Colonic mucosa (tissue), 4 donors: ENCODE measurements around the gene L3MBTL4. TPM values are rescaled to one million over a fixed set of nuclear protein-coding genes. Genes with fewer than 3 reads are reported as not detected.

ENCODE experiments used
- DNase-seq: peaks from one replicate; pipeline ENCODE4 v3.0.0-alpha.2; 2020
- H3K27ac ChIP-seq: fragments of 200-600 bp; one replicate; pipeline ENCODE4 v1.8.0; 2021
- H3K27me3 ChIP-seq: fragments of 200-600 bp; one replicate; pipeline ENCODE4 v1.8.0; 2021
- H3K36me3 ChIP-seq: fragments of 200-600 bp; one replicate; pipeline ENCODE4 v1.8.0; 2021
- H3K4me1 ChIP-seq: fragments of 200-600 bp; one replicate; pipeline ENCODE4 v1.8.0; 2021; ENCODE audit warnings: mild to moderate bottlenecking
- H3K4me3 ChIP-seq: fragments of 200-600 bp; one replicate; pipeline ENCODE4 v1.8.0; 2021
- H3K9ac ChIP-seq, 2 donors: one replicate each; pipeline ENCODE4 v1.7.0; 2013; ENCODE audit warnings: control low read depth in 2 of 2, low read depth in 2 of 2, low read length in 2 of 2
- H3K9me3 ChIP-seq: fragments of 200-600 bp; one replicate; pipeline ENCODE4 v1.8.0; 2021
- CTCF ChIP-seq: fragments of 200-600 bp; IDR thresholded peaks from one replicate; pipeline ENCODE4 v1.8.0; 2022; ENCODE audit warnings: antibody characterized with exemption, mild to moderate bottlenecking
- intact Hi-C: fragments of 100-400 bp; cut with DNase I; formaldehyde crosslinking; loops from one replicate; pipeline ENCODE4 v1.14.1; 2022
- total RNA-seq, 2 donors: library from RNA; stranded (reverse); fragmentation: NEBNext Ultra II Directional in 1 of 2; extraction: Animal tissue kit (Norgen Biotek cat#: 25700) in 1 of 2; gene quantifications; one replicate each; pipeline ENCODE4 v1.2.1, GENCODE V29; 2021
- donor health status: healthy.
- donor health status: DM: no; HTN: no; CAD: no.
- donor health status: DM: no; HTN: no; CAD: no.

L3MBTL4 gene
- total RNA-seq, 2 donors from 2014 or later = 3.5 to 3.8 TPM

- Histone ChIP-seq H3K27ac (no peak overlapping the region), H3K9me3 (no peaks in the 10 kb centered on the region), H3K9ac (no peak overlapping the region), H3K4me3 (no peak overlapping the region), H3K27me3 (no peaks in the 10 kb centered on the region), H3K4me1 (no peaks in the 10 kb centered on the region), H3K36me3 (no peaks in the 10 kb centered on the region)
- intact Hi-C loops = no loop called here
- no peak for DNase-seq
- no peak for TF ChIP-seq CTCF
These were observed 281.9 kb downstream of the L3MBTL4 start for GRCh38 chr18:6132751-6133368.

DNA sequence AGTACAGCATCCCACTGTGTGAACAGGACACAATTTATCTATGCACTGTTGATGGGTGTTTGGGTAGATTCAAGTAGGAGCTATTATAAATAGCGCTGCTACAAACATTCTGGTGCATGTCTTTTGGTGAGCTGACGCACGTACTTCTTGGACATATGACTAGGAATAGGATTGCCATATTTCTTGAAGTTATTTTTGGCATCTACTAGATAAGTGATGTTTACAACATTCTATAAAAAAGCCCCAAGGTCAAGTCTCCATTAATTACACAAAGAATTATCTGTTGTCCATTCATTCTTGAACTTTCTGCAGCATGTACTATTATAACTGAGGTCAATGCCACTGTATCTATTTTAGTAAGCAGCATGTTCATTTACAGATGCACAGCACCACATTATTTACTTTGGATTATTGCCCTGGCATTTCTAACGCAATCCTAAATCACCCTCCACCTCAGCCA lies 293.9 kb downstream of the L3MBTL4 start:
- intact Hi-C loops = no loop called here
- H3K27ac ChIP-seq = no peak overlapping the region
- H3K9me3 ChIP-seq = no peaks in the 10 kb centered on the region
- no peaks in the 10 kb centered on the region for H3K27me3 ChIP-seq
- H3K36me3 ChIP-seq = no peaks in the 10 kb centered on the region
- no peaks in the 10 kb centered on the region for H3K4me1 ChIP-seq
- H3K9ac ChIP-seq = no peak overlapping the region
- no peak for TF ChIP-seq CTCF
- H3K4me3 ChIP-seq = no peak overlapping the region
- DNase-seq = no peak

DNA sequence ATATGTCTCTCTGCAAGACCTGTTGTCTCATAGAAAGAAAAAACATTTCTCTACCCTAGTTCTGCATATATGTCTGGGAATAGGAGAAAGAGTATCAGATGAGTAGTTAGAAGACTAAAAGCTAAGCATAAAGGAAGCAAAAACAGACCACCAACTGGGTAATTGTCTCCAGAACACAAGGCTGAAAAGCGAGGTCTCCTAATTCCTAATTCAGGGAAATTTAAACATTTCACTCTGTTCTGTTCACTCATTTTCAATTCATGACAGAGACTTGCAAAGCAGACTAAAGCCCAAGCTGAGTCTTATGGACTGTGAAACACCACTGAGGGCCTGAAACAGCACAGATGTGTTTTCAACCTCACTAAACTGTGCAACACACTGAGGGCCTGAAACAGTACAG lies 294.9 kb downstream of the L3MBTL4 start:
- H3K4me3 ChIP-seq = no peak overlapping the region
- no peak overlapping the region for H3K27ac ChIP-seq
- no peak overlapping the region for H3K9ac ChIP-seq
- TF ChIP-seq CTCF = no peak
- intact Hi-C loops = no loop called here
- H3K27me3 ChIP-seq = no peaks in the 10 kb centered on the region
- H3K9me3 ChIP-seq = no peaks in the 10 kb centered on the region
- DNase-seq = no peak
- H3K4me1 ChIP-seq = no peaks in the 10 kb centered on the region
- H3K36me3 ChIP-seq = no peaks in the 10 kb centered on the region

- H3K4me3 ChIP-seq = no peak overlapping the region
- H3K27ac ChIP-seq = no peak overlapping the region
- H3K9me3 ChIP-seq = no peaks in the 10 kb centered on the region
- H3K36me3 ChIP-seq = no peaks in the 10 kb centered on the region
- TF ChIP-seq CTCF = no peak
- H3K27me3 ChIP-seq = no peaks in the 10 kb centered on the region
- DNase-seq = no peak
- no peak overlapping the region for H3K9ac ChIP-seq
- intact Hi-C loops = no loop called here
- H3K4me1 ChIP-seq = no peaks in the 10 kb centered on the region
These were observed 296.6 kb downstream of the L3MBTL4 start for GRCh38 chr18:6118080-6118479.

DNA sequence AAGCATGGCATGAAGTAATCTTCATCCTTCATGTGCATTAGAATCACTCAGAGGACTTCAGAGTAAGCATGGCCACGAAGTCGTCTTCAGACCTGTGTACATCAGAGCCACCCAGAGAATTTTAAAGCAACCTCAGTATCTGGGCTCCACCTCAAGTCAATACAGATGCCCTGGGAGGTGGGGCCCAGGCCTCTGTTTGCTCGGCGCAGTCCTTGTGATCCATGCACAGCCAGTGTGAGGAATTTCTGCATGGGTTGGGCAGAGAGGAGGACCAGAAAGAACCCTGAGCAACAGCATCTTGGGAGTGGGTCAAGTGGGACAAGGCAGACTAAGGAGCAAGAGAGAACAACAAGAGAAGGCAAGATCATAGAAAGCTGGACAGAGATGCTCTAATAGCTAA lies 299.0 kb downstream of the L3MBTL4 start:
- TF ChIP-seq CTCF = no peak
- intact Hi-C loops = no loop called here
- H3K4me1 ChIP-seq = no peaks in the 10 kb centered on the region

More for the DNA sequence above, 299.0 kb downstream of the L3MBTL4 start:
- H3K9ac ChIP-seq = no peak overlapping the region
- no peaks in the 10 kb centered on the region for H3K36me3 ChIP-seq
- H3K27me3 ChIP-seq = no peaks in the 10 kb centered on the region
- no peaks in the 10 kb centered on the region for H3K9me3 ChIP-seq
- no peak overlapping the region for H3K27ac ChIP-seq
- DNase-seq = no peak
- H3K4me3 ChIP-seq = no peak overlapping the region
